Heart right ventricle (tissue), 16 donors: Measurements from ENCODE around the gene C11orf97. TPM values are rescaled to one million over a fixed set of nuclear protein-coding genes. Genes with fewer than 3 reads are reported as not detected.
"Not testable (repeated sequence)": the region's sequence is repeated elsewhere in the genome, so short reads cannot be mapped to it uniquely, and the experiment has no call there.

Experiments used
- ATAC-seq, 8 donors: fragments of 200-7000 bp; cut with Tn5 transposase; one replicate each; pipeline ENCODE4 v1.9.1; 2020; ENCODE audit warnings: mild to moderate bottlenecking in 8 of 8, moderate library complexity in 8 of 8, moderate number of reproducible peaks in 1 of 8
- DNase-seq, 2 donors: peaks; one replicate each; pipeline ENCODE4 v3.0.0-alpha.2; 2020
- H3K27ac ChIP-seq, 10 donors: fragments of 200-600 bp; sonication (generic) in 2 of 10; one replicate each; pipeline versions ENCODE4 v1.5.0 to v1.8.0; 2020 to 2022; ENCODE audit warnings: mild to moderate bottlenecking in 3 of 10
- H3K27me3 ChIP-seq, 7 donors: fragments of 200-600 bp; one replicate each; pipeline ENCODE4 v1.8.0; 2021 to 2022; ENCODE audit warnings: mild to moderate bottlenecking in 2 of 7
- H3K36me3 ChIP-seq, 9 donors: fragments of 200-600 bp; sonication (generic) in 1 of 9; one replicate each; pipeline versions ENCODE4 v1.5.0 to v1.8.0; 2020 to 2022; ENCODE audit warnings: mild to moderate bottlenecking in 2 of 9
- H3K4me1 ChIP-seq, 9 donors: fragments of 200-600 bp; sonication (generic) in 1 of 9; one replicate each; pipeline versions ENCODE4 v1.5.0 to v1.8.0; 2020 to 2022; ENCODE audit warnings: mild to moderate bottlenecking in 4 of 9
- H3K4me3 ChIP-seq, 10 donors: fragments of 200-600 bp; sonication (generic) in 2 of 10; one replicate each; pipeline versions ENCODE4 v1.5.0 to v1.8.0; 2020 to 2022; ENCODE audit warnings: mild to moderate bottlenecking in 7 of 10, moderate library complexity in 2 of 10
- H3K9me3 ChIP-seq, 11 donors: fragments of 200-600 bp in 10 of 11; sonication (generic) in 2 of 11; one replicate each; pipeline versions ENCODE4 v1.5.0 to v1.8.0; 2013 to 2022; ENCODE audit warnings: mild to moderate bottlenecking in 2 of 11, control low read depth in 1 of 11, moderate library complexity in 1 of 11
- WGBS, 2 donors: extraction: QIAGEN DNeasy Blood & Tissue Kit; methylation state at CpG; one replicate each; pipeline ENCODE4 v1.1.7; 2013; ENCODE audit warnings: inconsistent platforms in 1 of 2; 5-methylcytosine and 5-hydroxymethylcytosine counted together
- intact Hi-C, 10 donors: fragments of 100-400 bp; cut with DNase I; formaldehyde crosslinking; loops; one replicate each; pipeline versions ENCODE4 v1.11.1 to v1.14.2; 2022
- polyA plus RNA-seq, 2 donors: library from polyadenylated mRNA; stranded (reverse); fragments of 200-250 nt; gene quantifications; one replicate each; pipeline ENCODE4 v1.2.3, GENCODE V29; 2013
- total RNA-seq, 10 donors: library from RNA; stranded (reverse); fragmentation: NEBNext Ultra II Directional in 3 of 10; extraction: Animal tissue kit (Norgen Biotek cat#: 25700) in 3 of 10; gene quantifications; one replicate each; pipeline versions ENCODE4 v1.2.1 to v1.2.4, GENCODE V29; 2021 to 2023
- TF ChIP-seq, protein P1 (sequence below), 9 donors: fragments of 200-600 bp; sonication (generic) in 2 of 9; IDR thresholded peaks; one replicate each; pipeline versions ENCODE4 v1.5.0 to v1.8.0; 2021 to 2022; ENCODE audit warnings: antibody characterized with exemption in 9 of 9, mild to moderate bottlenecking in 5 of 9, moderate library complexity in 1 of 9
- donor health status: Arrhythmogenic right ventricular cardiomyopathy.
- donor health status: ischemic (EF 13 %, LVEDD 7.1; RV severe dilation, severe dysfunction).
- donor health status: healthy with polysubstance abuse.
- donor health status: DM: no; HTN: yes; CAD: no.
- donor health status: DM: no; HTN: no; CAD: no.
- donor health status: ischemic (EF 25% LVEDD 6.9; RV normal size, moderate dysfunction).
- donor health status: ischemic (EF 25% LVEDD 5.7; RV mildly dilated, moderate dysfunction).
- donor health status: healthy.
- donor health status: DM: yes; HTN: yes; CAD: no.
- donor health status: Ischemic cardiomyopathy.
- donor health status: ischemic (EF 35%, LVEDD 5.7; RV mildly dilated, moderate dysfunction).
- donor health status: nonischemic (EF 11% LVEDD 7.7; RV severe dilation, severe dysfunction).
- donor health status: DM: yes; HTN: yes; CAD: no.
- donor health status: PGD.
- donor health status: ischemic (EF 29% LVEDD 5.4; RV normal size, mild dysfunction).
- donor health status: nonischemic (EF 23%, LVEDD 6.1; RV moderate dilation, normal function).

The C11orf97 gene
- total and polyA plus RNA-seq, 12 donors, result not detected

DNA sequence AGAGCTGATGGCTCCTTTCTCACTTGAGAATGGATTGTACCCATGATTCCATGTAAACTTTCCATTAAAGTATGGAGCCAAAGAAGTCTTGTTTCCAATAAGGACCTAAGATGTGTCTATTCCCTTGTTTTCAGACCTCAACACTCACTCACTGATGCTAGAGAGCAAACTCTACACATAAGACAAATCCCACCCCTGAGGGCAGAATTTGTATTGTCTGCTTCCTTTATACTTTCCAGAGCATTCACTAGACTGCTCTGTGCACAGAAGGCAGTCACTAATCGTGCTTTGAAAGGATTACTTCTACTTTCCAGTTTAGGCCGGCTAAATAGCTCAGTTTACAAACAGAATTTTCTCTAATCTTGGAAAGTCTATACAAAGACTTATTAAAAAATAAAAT is 12.1 kb upstream of the C11orf97 start:
- intact Hi-C loops, result loop anchor here in 3 of 10 donors (5.0 to 10.0 kb wide), 2 partner anchors 603 to 605 kb away; no protein-coding TSS in a partner anchor
- no peak overlapping the region for H3K27ac ChIP-seq
- ATAC-seq, result no peak
- no peaks in the 10 kb centered on the region for H3K9me3 ChIP-seq
- WGBS, 2 donors, result 92 to 93% methylated on average over 2 of the region's 2 CpGs
- TF ChIP-seq, protein P1, sequence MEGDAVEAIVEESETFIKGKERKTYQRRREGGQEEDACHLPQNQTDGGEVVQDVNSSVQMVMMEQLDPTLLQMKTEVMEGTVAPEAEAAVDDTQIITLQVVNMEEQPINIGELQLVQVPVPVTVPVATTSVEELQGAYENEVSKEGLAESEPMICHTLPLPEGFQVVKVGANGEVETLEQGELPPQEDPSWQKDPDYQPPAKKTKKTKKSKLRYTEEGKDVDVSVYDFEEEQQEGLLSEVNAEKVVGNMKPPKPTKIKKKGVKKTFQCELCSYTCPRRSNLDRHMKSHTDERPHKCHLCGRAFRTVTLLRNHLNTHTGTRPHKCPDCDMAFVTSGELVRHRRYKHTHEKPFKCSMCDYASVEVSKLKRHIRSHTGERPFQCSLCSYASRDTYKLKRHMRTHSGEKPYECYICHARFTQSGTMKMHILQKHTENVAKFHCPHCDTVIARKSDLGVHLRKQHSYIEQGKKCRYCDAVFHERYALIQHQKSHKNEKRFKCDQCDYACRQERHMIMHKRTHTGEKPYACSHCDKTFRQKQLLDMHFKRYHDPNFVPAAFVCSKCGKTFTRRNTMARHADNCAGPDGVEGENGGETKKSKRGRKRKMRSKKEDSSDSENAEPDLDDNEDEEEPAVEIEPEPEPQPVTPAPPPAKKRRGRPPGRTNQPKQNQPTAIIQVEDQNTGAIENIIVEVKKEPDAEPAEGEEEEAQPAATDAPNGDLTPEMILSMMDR (IDR thresholded peaks at IDR 0.05), result no peak
- no peaks in the 10 kb centered on the region for H3K27me3 ChIP-seq
- H3K4me1 ChIP-seq, result peaks cover 0 to 8% (median 0%) of the 10 kb centered on the region in 9 donors
- DNase-seq, result no peak
- peaks cover 0 to 68% (median 30%) of the 10 kb centered on the region in 9 donors for H3K36me3 ChIP-seq
- H3K4me3 ChIP-seq, result no peak overlapping the region

DNA sequence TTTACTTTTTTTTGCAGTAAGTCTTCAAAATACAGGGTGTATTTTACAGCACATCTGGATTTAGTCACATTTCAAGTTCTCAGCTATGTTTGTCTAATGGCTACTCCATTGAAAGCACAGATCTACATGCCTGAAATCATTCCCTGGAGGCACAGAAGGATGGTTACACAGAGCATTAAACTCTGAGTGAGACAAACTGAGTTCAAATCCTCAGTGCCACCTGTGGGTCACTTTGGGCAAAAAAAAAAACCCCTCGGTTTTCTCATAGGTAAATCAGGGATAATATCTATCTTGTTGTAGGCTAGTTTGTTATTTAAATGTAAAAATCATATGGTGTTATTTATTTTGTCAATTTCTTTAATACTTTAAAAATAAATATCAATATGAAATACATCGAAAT is 10.7 kb upstream of the C11orf97 start:
- intact Hi-C loops, result loop anchor here in 3 of 10 donors (5.0 to 10.0 kb wide), 2 partner anchors 604 to 607 kb away; no protein-coding TSS in a partner anchor
- DNase-seq, result no peak
- peaks cover 0 to 63% (median 30%) of the 10 kb centered on the region in 9 donors for H3K36me3 ChIP-seq

DNA sequence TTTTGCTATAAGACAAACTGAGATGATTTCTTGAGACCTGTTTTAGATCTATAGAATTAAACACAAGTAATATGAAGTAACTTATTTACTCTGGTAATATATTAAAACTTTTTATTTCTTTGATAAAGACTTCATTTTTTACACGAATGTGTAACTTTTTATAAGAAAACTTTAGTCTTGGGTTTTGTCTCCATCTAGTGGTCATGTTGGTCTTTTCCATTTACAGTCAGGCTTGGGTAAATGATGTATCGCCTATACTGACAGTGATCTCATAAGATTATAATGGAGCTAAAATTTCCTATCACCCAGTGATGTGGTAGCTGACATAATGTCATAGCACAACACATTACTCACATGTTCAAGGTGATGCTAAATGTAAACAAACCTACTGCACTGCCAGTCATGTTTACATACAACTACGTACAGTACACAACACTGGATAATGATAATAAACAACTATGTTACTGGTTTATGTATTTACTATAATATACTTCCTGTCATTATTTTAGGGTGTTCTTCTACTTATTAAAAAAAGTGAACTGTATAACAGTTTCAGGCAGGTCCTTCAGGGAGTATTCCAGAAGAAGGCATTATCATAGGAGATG is 7.5 kb upstream of the C11orf97 start:
- Histone ChIP-seq H3K27me3 (no peaks in the 10 kb centered on the region), H3K9me3 (no peaks in the 10 kb centered on the region), H3K4me1 (no peaks in the 10 kb centered on the region), H3K27ac (no peak overlapping the region), H3K36me3 (peaks cover 0 to 30% (median 5%) of the 10 kb centered on the region in 9 donors), H3K4me3 (no peak overlapping the region)
- no peak for ATAC-seq
- DNase-seq, result no peak
- TF ChIP-seq, protein P1 (IDR thresholded peaks at IDR 0.05), result peak; percentile 40 to 81 (median 76)
- intact Hi-C loops, result loop anchor here in 5 of 10 donors (2.0 to 10.0 kb wide), 4 partner anchors 607 to 612 kb away; no protein-coding TSS in a partner anchor
- 25 to 29% methylated on average over 3 of the region's 3 CpGs for WGBS, 2 donors

More for the DNA sequence above, 10.7 kb upstream of the C11orf97 start:
- Histone ChIP-seq H3K4me3 (no peak overlapping the region), H3K27me3 (no peaks in the 10 kb centered on the region), H3K27ac (no peak overlapping the region), H3K4me1 (no peaks in the 10 kb centered on the region), H3K9me3 (no peaks in the 10 kb centered on the region)
- TF ChIP-seq, protein P1 (IDR thresholded peaks at IDR 0.05), result no peak
- ATAC-seq, result no peak
- WGBS, 2 donors, result 69 to 78% methylated on average over 2 of the region's 2 CpGs

DNA sequence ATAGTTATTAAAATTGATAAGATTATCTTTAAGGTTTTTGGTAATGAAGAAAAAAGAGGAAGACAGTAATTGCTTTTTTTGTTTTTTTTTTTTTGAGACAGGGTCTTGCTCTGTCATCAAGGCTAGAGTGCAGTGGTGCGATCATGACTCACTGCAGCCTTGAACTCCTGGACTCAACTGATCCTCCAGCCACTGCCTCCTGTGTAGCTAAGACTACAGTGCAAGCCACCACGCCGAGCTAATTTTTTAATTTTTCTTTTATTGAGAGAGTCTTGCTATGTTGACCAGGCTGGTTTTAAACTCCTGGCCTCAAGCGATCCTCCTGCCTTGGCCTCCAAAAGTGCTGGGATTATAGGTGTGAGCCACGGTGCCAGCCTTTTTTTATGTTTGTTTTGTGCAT is 5.7 kb upstream of the C11orf97 start:
- H3K4me3 ChIP-seq, ATAC-seq, H3K9me3 ChIP-seq, H3K27me3 ChIP-seq, H3K27ac ChIP-seq, DNase-seq, H3K4me1 ChIP-seq: not testable (repeated sequence)
- WGBS, 2 donors, result 88 to 91% methylated on average over 5 of the region's 5 CpGs
- H3K36me3 ChIP-seq, result peaks cover 0 to 13% (median 0%) of the 10 kb centered on the region in 9 donors
- intact Hi-C loops, result loop anchor here in 2 of 10 donors (5.0 to 10.0 kb wide), 2 partner anchors 612 to 614 kb away; no protein-coding TSS in a partner anchor

DNA sequence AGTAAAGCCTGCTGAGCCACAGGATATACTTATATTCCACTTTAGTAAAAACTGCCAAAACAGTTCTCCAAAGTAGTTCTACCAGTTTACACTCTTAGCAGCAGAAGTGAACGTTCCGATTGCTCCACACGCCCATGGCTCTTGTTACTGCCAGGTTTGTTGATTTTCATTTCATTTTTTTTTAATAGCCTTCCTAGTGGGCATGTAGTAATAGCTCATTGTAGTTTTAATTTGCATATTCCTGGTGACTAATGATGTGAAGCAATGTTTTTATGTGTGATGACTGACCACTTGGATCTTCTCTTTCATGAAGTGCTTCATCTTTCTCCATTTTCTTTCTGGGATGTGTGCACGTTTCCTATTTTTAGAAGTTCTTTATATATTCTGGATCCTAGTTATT is 4.8 kb upstream of the C11orf97 start:
- peaks cover 0 to 3% (median 0%) of the 10 kb centered on the region in 9 donors for H3K36me3 ChIP-seq
- ATAC-seq (no peak), DNase-seq (no peak)
- H3K27ac ChIP-seq, result no peak overlapping the region
- H3K4me1 ChIP-seq, result peaks cover 0 to 8% (median 5%) of the 10 kb centered on the region in 9 donors
- no peaks in the 10 kb centered on the region for H3K9me3 ChIP-seq
- H3K27me3 ChIP-seq, result peaks cover 0 to 8% (median 0%) of the 10 kb centered on the region in 7 donors
- TF ChIP-seq, protein P1 (IDR thresholded peaks at IDR 0.05), result no peak
- H3K4me3 ChIP-seq, result no peak overlapping the region
- intact Hi-C loops, result loop anchor here in 2 of 10 donors (5.0 to 10.0 kb wide), 2 partner anchors 613 to 615 kb away; no protein-coding TSS in a partner anchor
- 66 to 67% methylated on average over 4 of the region's 4 CpGs for WGBS, 2 donors
